A204.1 (cell line): ENCODE data around the gene ABHD2.
"Not testable (repeated sequence)": the region's sequence is repeated elsewhere in the genome, so short reads cannot be mapped to it uniquely, and the experiment has no call there.

Experiments used
- FAIRE-seq: peaks from 2 replicates; lab custom pipeline; 2012; peaks lifted over from hg19 to GRCh38; lab: Jason Lieb, UNC

Gene ABHD2

GRCh38 chr15:89101302-89102193 lies 13.3 kb downstream of the ABHD2 start:
- FAIRE-seq: no peak

GRCh38 chr15:89103481-89104171 lies 15.4 kb downstream of the ABHD2 start:
- no peak for FAIRE-seq

GRCh38 chr15:89104172-89104564 lies 15.9 kb downstream of the ABHD2 start:
- FAIRE-seq: no peak

DNA sequence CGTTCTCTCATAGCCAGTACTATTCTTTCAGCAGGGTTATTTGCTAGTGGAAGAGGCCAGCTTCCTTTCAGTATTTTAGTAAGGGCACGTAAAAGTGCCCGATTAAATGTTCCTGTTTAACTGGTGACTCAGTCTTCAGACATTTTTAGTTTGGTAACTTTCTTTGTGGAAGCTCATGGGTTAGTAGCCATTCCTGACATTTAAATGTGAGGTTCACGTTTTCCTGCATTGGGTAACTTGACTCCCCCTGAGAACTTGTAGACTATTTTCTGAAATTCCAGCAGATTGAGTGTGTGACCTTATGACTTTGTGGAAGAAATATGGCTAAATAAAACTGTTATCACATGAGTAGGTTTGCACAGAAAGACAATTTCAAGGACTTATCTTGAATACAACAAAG lies 16.9 kb downstream of the ABHD2 start:
- no peak for FAIRE-seq

DNA sequence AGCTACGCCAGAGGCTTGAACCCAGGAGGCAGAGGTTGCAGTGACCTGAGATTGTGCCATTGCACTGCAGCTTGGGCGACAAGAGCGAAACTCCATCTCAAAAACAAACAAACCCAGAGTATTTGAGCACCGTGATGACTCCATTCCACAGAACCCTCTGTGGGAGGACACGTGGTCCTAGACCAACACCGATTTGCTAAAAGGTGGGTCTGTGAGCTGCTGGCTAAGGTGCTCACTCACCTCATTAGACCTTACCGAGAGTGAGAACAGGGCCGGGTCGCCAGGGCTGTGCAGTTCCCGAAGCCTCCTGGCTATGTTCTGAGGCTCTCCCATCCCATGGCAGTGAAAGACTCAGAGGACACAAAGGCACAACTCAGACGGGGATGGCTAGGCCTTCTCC lies 17.9 kb downstream of the ABHD2 start:
- FAIRE-seq: no peak

DNA sequence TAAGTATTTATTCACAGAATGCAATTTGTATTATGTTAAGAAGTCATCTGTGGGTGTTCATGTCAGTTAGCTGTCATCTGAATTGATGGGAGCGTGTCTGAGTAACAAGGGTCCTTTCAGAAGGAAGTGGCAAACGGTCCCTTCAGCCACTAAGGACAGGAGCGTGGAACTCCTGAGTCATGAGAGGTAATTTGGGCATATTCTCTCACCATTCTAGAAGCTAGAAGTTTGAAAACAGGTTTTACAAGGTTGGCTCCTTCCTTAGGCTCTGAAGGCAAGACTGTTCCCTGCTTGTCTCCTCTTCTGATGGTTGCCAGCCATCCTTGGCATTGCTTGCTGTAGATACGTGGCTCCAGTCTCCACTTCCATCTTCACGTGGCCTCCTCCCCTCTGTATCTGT lies 19.7 kb downstream of the ABHD2 start:
- FAIRE-seq: no peak

DNA sequence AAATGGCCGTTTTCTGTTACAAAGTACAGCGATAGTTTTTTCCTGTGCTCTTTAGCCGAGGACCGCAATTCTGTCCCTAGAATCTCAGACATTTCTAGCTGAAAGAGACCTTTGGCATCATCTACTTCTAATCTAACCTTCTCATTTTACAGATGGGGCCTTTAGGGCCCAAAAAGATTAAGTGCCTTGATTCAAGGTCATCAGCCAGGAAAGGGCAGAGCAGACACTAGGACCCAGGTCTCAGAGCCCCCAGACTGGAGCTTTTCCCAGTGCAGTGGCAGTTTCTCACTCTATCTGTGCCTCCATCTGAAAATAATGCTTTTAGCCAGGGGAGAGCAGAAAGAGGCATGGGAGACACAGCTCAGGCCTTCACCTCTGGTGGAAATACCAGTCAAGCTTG lies 20.6 kb downstream of the ABHD2 start:
- no peak for FAIRE-seq

DNA sequence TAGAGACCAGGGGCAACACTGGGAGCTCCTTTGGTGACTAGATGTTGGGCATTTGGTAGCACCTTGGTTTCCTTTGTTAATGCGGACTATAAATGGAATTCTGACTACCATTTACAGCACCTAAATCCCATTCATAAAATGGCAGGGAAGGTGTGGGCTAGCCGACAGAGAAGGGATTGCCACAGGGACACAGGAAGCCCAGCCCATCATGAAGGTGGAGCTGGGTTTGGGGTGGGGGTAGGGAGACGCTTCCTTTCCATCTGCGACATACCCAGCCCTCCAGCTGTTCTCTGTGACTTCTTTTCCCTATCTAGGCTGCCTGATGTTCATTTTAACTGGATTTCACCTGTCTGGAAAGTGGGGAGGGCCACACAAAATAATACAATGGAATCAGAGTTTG lies 21.0 kb downstream of the ABHD2 start:
- FAIRE-seq: no peak

DNA sequence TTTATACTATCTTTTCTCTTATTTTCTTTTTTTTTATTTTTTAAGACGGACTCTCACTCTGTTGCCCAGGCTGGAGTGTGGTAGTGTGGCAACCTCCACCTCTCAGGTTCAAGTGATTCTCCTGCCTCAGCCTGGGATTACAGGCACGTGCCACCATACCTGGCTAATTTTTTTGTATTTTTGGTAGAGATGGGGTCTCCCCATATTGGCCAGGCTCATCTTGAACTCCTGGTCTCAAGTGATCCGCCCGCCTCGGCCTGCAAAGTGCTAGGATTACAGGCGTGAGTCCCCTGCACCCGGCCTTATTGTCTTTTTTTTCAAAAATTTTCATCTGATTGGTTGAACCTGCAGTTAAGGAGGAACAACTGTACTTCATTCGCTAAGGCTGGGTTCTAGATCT lies 21.8 kb downstream of the ABHD2 start:
- FAIRE-seq: no peak

GRCh38 chr15:89111352-89111751 lies 23.1 kb downstream of the ABHD2 start:
- FAIRE-seq: no peak

- no peak for FAIRE-seq
Measured at GRCh38 chr15:89111961-89112340, 23.7 kb downstream of the ABHD2 start.

DNA sequence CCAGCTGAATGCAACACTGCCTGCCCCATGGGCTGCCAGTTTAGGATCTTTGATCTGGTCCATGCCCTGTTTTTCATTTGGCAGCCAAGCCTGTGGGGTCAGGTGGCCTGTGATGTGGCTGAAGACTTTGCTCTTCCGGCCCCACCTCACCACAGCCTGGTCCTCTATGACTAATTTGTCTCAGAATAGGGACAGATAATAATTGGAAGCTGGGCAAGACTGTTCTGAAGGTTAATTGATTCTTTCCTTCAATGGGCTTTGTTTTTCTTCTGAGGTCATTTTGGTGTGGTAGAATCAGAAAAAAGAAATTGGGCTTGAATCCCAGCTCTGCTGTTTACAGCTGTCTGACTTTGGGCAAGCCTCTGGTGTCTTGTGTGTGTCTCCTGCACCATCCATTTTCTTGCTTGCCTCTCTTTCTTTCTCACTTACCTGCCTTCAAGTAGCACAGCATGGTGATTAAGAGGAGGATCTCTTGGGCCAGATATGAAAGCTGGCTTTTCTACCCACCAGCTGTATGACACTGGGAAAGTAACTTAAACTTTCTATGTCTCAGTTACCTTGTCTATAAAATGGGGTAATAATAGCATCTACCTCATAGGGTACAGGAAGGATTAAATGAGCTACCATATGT lies 24.2 kb downstream of the ABHD2 start:
- no peak for FAIRE-seq

DNA sequence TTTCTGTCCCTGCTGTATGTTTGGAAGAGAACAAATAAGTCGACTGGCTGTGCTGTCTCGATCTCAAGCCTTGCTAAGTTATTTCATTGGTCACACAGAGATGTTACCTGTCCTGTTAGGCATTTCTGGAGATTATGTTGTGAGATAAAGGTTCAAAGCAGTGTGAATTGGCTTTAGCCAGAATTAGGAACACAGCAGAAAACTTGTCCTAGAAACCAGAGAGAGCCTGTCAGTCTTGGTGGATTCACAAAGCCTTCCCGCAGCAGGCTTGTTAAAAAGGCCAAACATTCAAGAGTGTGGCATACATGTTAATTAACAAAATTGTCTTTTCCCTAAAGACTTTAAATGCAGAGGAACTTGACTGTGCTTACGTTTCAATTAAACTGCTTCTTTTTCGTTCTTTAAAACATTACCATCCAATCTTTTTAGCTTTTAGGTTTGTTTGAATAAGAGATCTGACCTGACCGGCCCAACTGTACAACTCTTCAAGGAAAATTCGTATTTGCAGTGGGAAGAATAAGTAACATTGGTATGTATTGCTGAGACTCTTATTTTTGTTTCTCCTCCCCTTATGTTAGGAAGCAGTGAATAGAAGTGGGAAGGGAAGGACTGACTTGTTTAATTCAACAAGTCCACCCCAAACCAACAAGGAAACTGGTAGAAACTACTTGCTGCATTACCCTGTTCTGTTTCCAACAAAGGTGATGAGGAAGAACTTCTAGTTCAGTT lies 25.2 kb downstream of the ABHD2 start:
- no peak for FAIRE-seq

GRCh38 chr15:89114990-89115389 lies 26.7 kb downstream of the ABHD2 start:
- no peak for FAIRE-seq

- no peak for FAIRE-seq
Measured at GRCh38 chr15:89115547-89115946, 27.3 kb downstream of the ABHD2 start.

DNA sequence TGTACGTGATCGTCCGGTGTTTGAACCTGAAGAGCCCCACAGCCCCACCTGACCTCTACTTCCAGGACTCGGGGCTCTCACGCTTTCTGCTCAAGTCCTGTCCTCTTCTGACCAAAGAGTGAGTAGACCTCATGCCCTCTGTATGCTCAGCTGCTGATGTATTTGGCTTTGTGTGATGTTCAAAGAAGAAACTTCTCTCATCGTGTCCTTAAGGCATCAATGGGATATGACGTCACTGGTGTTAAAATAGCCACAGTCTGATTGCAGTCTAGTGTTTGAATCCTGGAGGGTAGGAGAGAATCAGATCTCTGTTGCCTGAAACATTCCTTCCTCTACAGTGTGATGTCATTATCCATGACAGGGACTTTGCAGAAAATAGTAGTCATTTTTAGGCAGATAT lies 28.1 kb downstream of the ABHD2 start:
- FAIRE-seq: no peak

GRCh38 chr15:89117790-89118189 lies 29.5 kb downstream of the ABHD2 start:
- no peak for FAIRE-seq

DNA sequence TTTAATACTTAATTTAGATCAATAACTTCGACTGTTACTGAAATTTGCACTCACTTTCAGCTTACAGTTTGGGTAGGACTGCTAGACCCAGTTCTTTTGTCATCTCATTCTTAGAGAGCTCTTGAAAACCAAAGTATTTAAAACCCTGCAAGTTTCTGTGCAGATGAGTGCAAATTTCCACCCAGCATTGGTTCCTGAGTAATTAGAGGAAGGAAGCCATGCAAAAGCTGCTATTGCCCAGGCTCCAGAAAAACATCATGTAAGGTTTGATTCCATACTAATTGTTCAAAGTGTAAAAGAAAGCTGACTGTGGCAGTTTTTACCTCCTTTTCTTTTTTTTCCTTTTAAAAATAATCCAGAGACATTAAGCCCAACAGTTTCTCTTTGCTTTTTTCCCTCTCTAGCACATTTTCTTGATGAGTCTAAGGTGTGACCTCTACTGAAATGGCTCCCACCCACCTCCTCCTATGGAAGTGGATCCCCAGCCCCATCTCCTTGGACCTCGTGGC lies 30.3 kb downstream of the ABHD2 start:
- FAIRE-seq: no peak

- no peak for FAIRE-seq
Measured at GRCh38 chr15:89119489-89120478, 31.5 kb downstream of the ABHD2 start.

DNA sequence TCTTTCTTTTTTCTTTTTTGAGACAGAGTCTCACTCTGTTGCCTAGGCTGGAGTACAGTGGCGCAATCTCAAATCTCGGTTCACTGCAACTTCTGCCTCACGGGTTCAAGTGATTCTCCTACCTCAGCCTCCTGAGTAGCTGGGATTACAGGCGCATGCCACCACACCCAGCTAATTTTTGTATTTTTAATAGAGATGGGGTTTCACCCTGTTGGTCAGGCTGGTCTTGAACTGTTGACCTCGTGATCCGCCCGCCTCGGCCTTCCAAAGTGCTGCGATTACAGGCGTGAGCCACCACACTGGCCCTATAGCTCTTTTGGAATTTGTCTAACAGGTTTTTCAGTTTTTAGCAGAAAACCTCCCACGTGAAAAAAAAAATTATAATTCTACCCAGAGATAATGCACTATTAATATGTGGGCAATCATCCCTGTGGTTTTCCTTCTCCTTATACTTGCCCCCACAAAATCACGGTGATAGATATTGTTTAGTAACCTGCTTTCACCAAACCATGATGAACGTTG lies 32.3 kb downstream of the ABHD2 start:
- FAIRE-seq: not testable (repeated sequence)

DNA sequence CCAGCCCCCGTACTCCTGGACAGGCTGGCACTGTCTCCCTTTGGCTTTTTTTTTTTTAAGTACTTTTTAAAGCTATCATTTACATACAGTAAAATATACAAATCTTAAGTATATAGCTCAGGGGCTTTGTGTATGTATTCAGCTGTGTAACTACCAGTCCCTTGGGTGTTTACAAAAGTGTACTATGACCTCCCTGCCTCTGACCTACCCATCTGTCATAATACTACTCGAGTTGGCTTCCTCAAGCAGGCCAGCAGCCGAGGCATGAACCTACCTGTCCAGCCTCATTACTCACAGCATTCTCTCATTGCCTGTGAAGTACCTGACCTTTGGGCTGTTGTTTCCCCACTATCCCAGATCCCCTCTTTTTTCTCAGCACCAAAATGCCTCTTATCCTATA lies 33.2 kb downstream of the ABHD2 start:
- no peak for FAIRE-seq
